HG03097 (cell line): ENCODE data around the gene PPP2R5C.

ENCODE experiments used
- ATAC-seq: cut with Tn5 transposase; IDR thresholded peaks from one replicate; pipeline ENCODE4 v1.9.1; 2021; ENCODE audit not compliant: unreplicated experiment, low FRiP score

The PPP2R5C gene

GRCh38 chr14:101905614-101906013, 144.1 kb downstream of the PPP2R5C start:
- ATAC-seq = no peak

- no peak for ATAC-seq
These were observed 145.1 kb downstream of the PPP2R5C start for GRCh38 chr14:101906645-101907044.

GRCh38 chr14:101907619-101908018, 146.1 kb downstream of the PPP2R5C start:
- ATAC-seq = no peak

GRCh38 chr14:101908795-101909194, 147.3 kb downstream of the PPP2R5C start:
- no peak for ATAC-seq

GRCh38 chr14:101909371-101910096, 148.0 kb downstream of the PPP2R5C start:
- no peak for ATAC-seq

- ATAC-seq = no peak
These were observed 151.3 kb downstream of the PPP2R5C start for GRCh38 chr14:101912841-101913240.

GRCh38 chr14:101914083-101914482, 152.6 kb downstream of the PPP2R5C start:
- no peak for ATAC-seq

- no peak for ATAC-seq
These were observed 154.6 kb downstream of the PPP2R5C start for GRCh38 chr14:101915871-101916815.

GRCh38 chr14:101916816-101917412, 155.4 kb downstream of the PPP2R5C start:
- no peak for ATAC-seq

GRCh38 chr14:101917413-101918017, 156.0 kb downstream of the PPP2R5C start:
- ATAC-seq = no peak

- no peak for ATAC-seq
These were observed 156.8 kb downstream of the PPP2R5C start for GRCh38 chr14:101918065-101918989.

- ATAC-seq = no peak
These were observed 158.8 kb downstream of the PPP2R5C start for GRCh38 chr14:101920271-101920670.

- ATAC-seq = no peak
These were observed 161.4 kb downstream of the PPP2R5C start for GRCh38 chr14:101922866-101923265.

GRCh38 chr14:101925152-101925551, 163.6 kb downstream of the PPP2R5C start:
- no peak for ATAC-seq

- no peak for ATAC-seq
These were observed 164.6 kb downstream of the PPP2R5C start for GRCh38 chr14:101926085-101926484.

GRCh38 chr14:101926620-101927019, 165.1 kb downstream of the PPP2R5C start:
- ATAC-seq = no peak

- ATAC-seq = no peak
These were observed 166.3 kb downstream of the PPP2R5C start for GRCh38 chr14:101927859-101928258.

- no peak for ATAC-seq
These were observed 166.9 kb downstream of the PPP2R5C start for GRCh38 chr14:101928415-101928841.

GRCh38 chr14:101929096-101929495, 167.6 kb downstream of the PPP2R5C start:
- ATAC-seq = no peak

GRCh38 chr14:101929946-101930345, 168.4 kb downstream of the PPP2R5C start:
- no peak for ATAC-seq
